Measurements from ENCODE around the gene HIRA. TPM values are rescaled to one million over a fixed set of nuclear protein-coding genes. Genes with fewer than 3 reads are reported as not detected.

HIRA gene
- total RNA-seq, 1 donor from 2014 or later: 38.2 TPM

DNA sequence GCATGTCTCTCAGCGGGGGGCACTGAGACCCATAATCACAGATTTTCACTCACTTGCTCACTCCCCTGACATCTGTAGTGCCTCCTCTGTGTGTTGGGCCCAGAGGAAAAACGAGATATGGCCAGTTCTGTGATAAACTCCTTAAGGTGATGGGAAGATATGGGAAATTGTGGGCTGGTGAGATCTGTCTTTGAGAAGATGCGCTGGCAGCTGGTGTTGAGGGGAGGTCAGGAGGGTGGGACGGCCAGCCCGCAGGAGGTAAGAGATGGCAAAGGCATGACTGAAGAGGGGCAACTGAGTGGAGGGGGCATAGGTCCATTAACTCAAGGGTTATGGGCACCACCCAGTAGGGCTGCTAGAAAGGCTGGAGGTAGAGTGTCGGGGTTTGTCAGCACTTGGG, 79.9 kb downstream of the HIRA start:
- H3K4me3 Mint-ChIP-seq: no peak overlapping the region
- H3K27me3 Mint-ChIP-seq (ENCODE audit: low read depth): no peaks in the 10 kb centered on the region
- DNase-seq (ENCODE audit: low spot score in 2 of 2, unreplicated experiment in 2 of 2): no peak
- TF ChIP-seq, protein P1, sequence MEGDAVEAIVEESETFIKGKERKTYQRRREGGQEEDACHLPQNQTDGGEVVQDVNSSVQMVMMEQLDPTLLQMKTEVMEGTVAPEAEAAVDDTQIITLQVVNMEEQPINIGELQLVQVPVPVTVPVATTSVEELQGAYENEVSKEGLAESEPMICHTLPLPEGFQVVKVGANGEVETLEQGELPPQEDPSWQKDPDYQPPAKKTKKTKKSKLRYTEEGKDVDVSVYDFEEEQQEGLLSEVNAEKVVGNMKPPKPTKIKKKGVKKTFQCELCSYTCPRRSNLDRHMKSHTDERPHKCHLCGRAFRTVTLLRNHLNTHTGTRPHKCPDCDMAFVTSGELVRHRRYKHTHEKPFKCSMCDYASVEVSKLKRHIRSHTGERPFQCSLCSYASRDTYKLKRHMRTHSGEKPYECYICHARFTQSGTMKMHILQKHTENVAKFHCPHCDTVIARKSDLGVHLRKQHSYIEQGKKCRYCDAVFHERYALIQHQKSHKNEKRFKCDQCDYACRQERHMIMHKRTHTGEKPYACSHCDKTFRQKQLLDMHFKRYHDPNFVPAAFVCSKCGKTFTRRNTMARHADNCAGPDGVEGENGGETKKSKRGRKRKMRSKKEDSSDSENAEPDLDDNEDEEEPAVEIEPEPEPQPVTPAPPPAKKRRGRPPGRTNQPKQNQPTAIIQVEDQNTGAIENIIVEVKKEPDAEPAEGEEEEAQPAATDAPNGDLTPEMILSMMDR (IDR thresholded peaks at IDR 0.05; ENCODE audit: unreplicated experiment): no peak
- no peak overlapping the region for H3K27ac Mint-ChIP-seq
- H3K9me3 Mint-ChIP-seq: peaks cover under 1% of the 10 kb centered on the region
- H3K4me1 Mint-ChIP-seq: no peaks in the 10 kb centered on the region
- peaks cover 44% of the 10 kb centered on the region for H3K36me3 Mint-ChIP-seq

DNA sequence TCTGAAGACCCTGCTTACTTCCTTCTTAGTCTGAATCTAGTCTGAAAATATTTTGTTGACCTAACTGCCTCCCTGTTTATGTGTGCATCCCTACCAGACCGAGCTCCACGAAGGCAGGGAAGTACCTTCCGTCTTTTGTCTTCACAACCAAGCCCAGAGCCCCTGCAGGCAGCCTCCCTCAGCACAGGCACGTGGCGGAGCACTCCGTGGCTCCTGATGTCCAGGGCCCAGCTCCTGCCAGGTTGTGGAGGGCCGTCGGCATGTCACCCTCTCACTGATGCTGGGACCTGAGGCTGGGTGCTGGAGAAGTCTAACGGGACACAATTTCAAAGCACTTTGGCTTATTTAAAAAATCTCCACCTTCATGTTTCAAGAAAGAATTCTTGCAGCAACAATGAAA, 80.6 kb downstream of the HIRA start:
- H3K9me3 Mint-ChIP-seq: peaks cover 4% of the 10 kb centered on the region
- H3K27me3 Mint-ChIP-seq (ENCODE audit: low read depth): no peaks in the 10 kb centered on the region
- no peak overlapping the region for H3K4me3 Mint-ChIP-seq
- DNase-seq (ENCODE audit: low spot score in 2 of 2, unreplicated experiment in 2 of 2): no peak
- no peak overlapping the region for H3K27ac Mint-ChIP-seq
- peaks cover 51% of the 10 kb centered on the region for H3K36me3 Mint-ChIP-seq
- TF ChIP-seq, protein P1 (IDR thresholded peaks at IDR 0.05; ENCODE audit: unreplicated experiment): no peak
- no peaks in the 10 kb centered on the region for H3K4me1 Mint-ChIP-seq

DNA sequence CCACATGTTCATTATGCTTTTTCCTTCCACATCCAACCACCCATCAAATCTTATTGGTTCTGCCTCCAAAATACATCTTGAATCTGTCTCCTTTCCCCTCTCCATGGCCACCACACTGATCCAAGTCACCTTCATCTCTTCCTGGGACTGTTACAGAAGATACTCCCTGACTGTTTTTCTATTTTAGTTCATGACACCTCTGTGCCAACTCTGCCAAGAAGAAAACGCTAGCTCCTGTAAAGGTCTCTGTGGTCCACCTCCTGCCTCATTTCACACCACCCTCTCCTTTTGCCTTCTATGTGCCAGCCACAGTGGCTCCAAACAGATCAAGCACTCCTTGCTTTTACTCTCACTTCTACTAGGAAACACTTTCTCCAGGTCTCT, 81.1 kb downstream of the HIRA start:
- H3K36me3 Mint-ChIP-seq: peaks cover 53% of the 10 kb centered on the region
- H3K27me3 Mint-ChIP-seq (ENCODE audit: low read depth): no peaks in the 10 kb centered on the region
- H3K4me3 Mint-ChIP-seq: no peak overlapping the region
- DNase-seq (ENCODE audit: low spot score in 2 of 2, unreplicated experiment in 2 of 2): no peak
- no peak overlapping the region for H3K27ac Mint-ChIP-seq
- H3K4me1 Mint-ChIP-seq: no peaks in the 10 kb centered on the region
- TF ChIP-seq, protein P1 (IDR thresholded peaks at IDR 0.05; ENCODE audit: unreplicated experiment): no peak
- H3K9me3 Mint-ChIP-seq: peaks cover 4% of the 10 kb centered on the region

DNA sequence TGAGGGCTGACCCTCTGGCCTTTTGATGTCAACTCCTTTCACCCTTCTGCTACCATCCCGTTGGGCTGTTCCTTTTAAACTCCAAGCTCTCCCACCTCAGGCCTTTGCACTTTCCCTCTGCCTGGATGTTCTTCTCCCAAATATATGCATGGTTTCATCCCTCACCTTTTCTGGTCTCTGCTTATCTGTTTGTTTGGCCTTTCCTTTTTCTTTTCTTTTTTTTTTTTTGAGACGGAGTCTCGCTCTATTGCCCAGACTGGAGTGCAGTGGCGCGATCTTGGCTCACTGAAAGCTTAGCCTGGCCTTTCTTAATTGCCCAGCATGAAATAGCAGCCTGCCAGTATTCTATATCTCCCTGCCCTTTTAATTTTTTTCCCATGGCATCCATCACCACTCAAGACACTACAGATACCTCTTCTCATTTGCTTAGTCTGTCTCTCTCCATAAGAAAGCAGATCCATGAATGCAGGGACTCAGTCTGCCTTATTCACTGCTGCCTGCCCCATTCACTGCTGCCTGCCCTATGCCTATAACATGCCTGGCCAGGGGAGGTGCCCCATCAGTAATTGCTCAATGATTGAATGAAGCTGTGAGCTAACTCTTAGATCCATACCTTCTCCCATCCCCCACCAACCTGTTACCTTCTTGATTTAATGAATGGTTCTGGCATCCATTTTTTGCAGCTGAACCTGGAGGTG, 81.6 kb downstream of the HIRA start:
- peaks cover 58% of the 10 kb centered on the region for H3K36me3 Mint-ChIP-seq
- H3K4me1 Mint-ChIP-seq: no peaks in the 10 kb centered on the region
- DNase-seq (ENCODE audit: low spot score in 2 of 2, unreplicated experiment in 2 of 2): no peak

DNA sequence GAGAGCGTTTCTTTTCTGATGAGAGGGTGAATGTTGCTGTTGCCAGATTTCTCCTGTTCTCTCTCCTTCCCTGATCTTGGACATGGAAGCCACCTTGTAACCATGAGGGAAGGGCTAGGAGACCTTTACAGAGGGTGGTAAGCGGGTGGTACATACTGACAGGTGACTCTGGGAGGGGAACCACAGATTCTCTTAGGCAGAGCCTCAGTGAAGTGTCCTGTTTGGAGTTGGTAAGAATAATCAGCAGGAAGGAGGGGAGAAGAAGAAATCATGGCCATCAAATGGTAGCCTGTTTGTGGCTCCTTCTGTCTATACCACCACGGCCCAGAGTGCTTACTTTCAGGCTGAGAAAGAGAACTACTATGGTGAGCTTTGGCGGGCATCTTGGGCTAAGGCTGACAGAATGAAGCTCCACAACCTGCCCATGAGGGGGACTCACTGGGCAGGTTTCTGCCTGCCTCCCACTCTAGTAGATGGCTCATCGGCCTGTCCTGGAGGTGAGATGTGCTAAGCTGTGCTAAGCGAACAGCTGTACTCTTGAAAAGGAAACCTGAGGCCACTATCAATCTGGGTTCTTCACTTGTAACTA, 84.8 kb downstream of the HIRA start:
- Mint-ChIP-seq H3K36me3 (peaks cover 81% of the 10 kb centered on the region), H3K4me1 (no peaks in the 10 kb centered on the region), H3K9me3 (peaks cover 33% of the 10 kb centered on the region), H3K27ac (no peak overlapping the region), H3K27me3 (ENCODE audit: low read depth) (no peaks in the 10 kb centered on the region), H3K4me3 (no peak overlapping the region)
- TF ChIP-seq, protein P1 (IDR thresholded peaks at IDR 0.05; ENCODE audit: unreplicated experiment): no peak
- DNase-seq (ENCODE audit: low spot score in 2 of 2, unreplicated experiment in 2 of 2): no peak

More for the DNA sequence above, 81.6 kb downstream of the HIRA start:
- Mint-ChIP-seq H3K4me3 (no peak overlapping the region), H3K27me3 (ENCODE audit: low read depth) (no peaks in the 10 kb centered on the region), H3K9me3 (peaks cover 9% of the 10 kb centered on the region), H3K27ac (no peak overlapping the region)
- TF ChIP-seq, protein P1 (IDR thresholded peaks at IDR 0.05; ENCODE audit: unreplicated experiment): no peak
